K562 (cell line): ENCODE measurements around the gene EFNA5. TPM values are rescaled to one million over a fixed set of nuclear protein-coding genes. Genes with fewer than 3 reads are reported as not detected.

Source experiments
- ATAC-seq: fragments of 200-7000 bp; cut with Tn5 transposase; 3 replicates; pipeline ENCODE4 v1.9.1; 2020; ENCODE audit warnings: moderate library complexity
- BruUV-seq: library from RNA; stranded (reverse); fragments of 400-500 nt; replicated peaks from 2 replicates; lab custom pipeline; 2021; lab: Mats Ljungman, UMichigan
- CTCF ChIA-PET: fragments of 300-600 bp; formaldehyde crosslinking; extraction: SDS; loops from one replicate; lab custom pipeline; 2021; ENCODE audit warnings: low intra/inter-chr PET ratio; lab: Yijun Ruan, JAX
- POLR2A ChIA-PET: fragments of 300-600, 350-650 bp; sonication (Branson Sonifier 250); formaldehyde crosslinking; extraction: SDS; loops from one replicate; lab custom pipeline; 2021; ENCODE audit warnings: antibody characterized with exemption, inconsistent platforms; lab: Yijun Ruan, JAX
- DNase-seq, 4 experiments: peaks; one replicate each; pipeline versions ENCODE4 v3.0.0 to v3.0.0-alpha.2; 2011 to 2018; ENCODE audit warnings: low spot score in 3 of 4, mixed read lengths in 3 of 4; ENCODE audit errors: extremely low read depth in 1 of 4
- FAIRE-seq: peaks from 2 replicates; lab custom pipeline; 2011; peaks lifted over from hg19 to GRCh38; lab: Jason Lieb, UNC
- H2AFZ ChIP-seq: 2 replicates; pipeline ENCODE4 v1.6.0; 2011; ENCODE audit warnings: low read depth, low read length, control low read depth, inconsistent platforms
- H3K27ac ChIP-seq: fragments of 200-600 bp; 3 replicates; pipeline ENCODE4 v1.8.0; 2011; ENCODE audit warnings: low read depth, mild to moderate bottlenecking, control low read depth, inconsistent platforms, low read length, moderate library complexity, mixed read lengths; ENCODE audit errors: extremely low read depth
- H3K27me3 ChIP-seq, 2 experiments: fragments of 300-600 bp in 1 of 2; 2 replicates in 1 of 2; 3 replicates in 1 of 2; pipeline versions ENCODE4 v1.6.0 to v1.8.0; 2011; ENCODE audit warnings: inconsistent platforms in 2 of 2, low read length in 2 of 2, mild to moderate bottlenecking in 1 of 2, mixed read lengths in 1 of 2, moderate library complexity in 1 of 2; ENCODE audit not compliant: control insufficient read depth in 2 of 2, insufficient read depth in 2 of 2
- H3K36me3 ChIP-seq: fragments of 300-600 bp; 3 replicates; pipeline ENCODE4 v1.8.0; 2011; ENCODE audit warnings: mild to moderate bottlenecking, low read length, inconsistent platforms; ENCODE audit not compliant: control insufficient read depth, insufficient read depth
- H3K4me1 ChIP-seq, 2 experiments: fragments of 200-600 bp in 1 of 2; replicated peaks in 1 of 2; 2 replicates in 1 of 2; 3 replicates in 1 of 2; pipeline versions ENCODE4 v1.5.1 to v1.8.0; 2011; ENCODE audit warnings: inconsistent platforms in 2 of 2, low read length in 2 of 2, mild to moderate bottlenecking in 1 of 2, mixed read lengths in 1 of 2, moderate library complexity in 1 of 2; ENCODE audit not compliant: control insufficient read depth in 2 of 2, insufficient read depth in 2 of 2
- H3K4me2 ChIP-seq: 2 replicates; pipeline ENCODE4 v1.6.1; 2011; ENCODE audit warnings: low read length, control low read depth, inconsistent platforms, mixed read lengths; ENCODE audit not compliant: insufficient read depth
- H3K4me3 ChIP-seq: fragments of 200-600 bp; sonication (generic), shearing (Covaris generic); 2 replicates; pipeline ENCODE4 v1.5.1; 2016; ENCODE audit warnings: control low read depth, inconsistent platforms
- H3K79me2 ChIP-seq: fragments of 200-600 bp; 3 replicates; pipeline ENCODE4 v1.8.0; 2011; ENCODE audit warnings: low read length, inconsistent platforms; ENCODE audit not compliant: control insufficient read depth, insufficient read depth
- H3K9ac ChIP-seq, 2 experiments: 2 replicates each; pipeline versions ENCODE4 v1.6.0 to v1.6.1; 2011; ENCODE audit warnings: low read depth in 2 of 2, low read length in 2 of 2, control low read depth in 1 of 2, inconsistent platforms in 1 of 2, mild to moderate bottlenecking in 1 of 2, mixed read lengths in 1 of 2; ENCODE audit not compliant: insufficient read depth in 1 of 2
- H3K9me1 ChIP-seq: one replicate; pipeline ENCODE4 v1.6.0; 2011; ENCODE audit warnings: inconsistent platforms, mild to moderate bottlenecking, low read length, moderate library complexity; ENCODE audit not compliant: control insufficient read depth, insufficient read depth
- H3K9me3 ChIP-seq: replicated peaks from 2 replicates; pipeline ENCODE4 v1.5.1; 2011; ENCODE audit warnings: low read depth, low read length, inconsistent platforms; ENCODE audit not compliant: control insufficient read depth, insufficient read depth
- H4K20me1 ChIP-seq: replicated peaks from 2 replicates; pipeline ENCODE4 v1.6.1; 2011; ENCODE audit warnings: low read length, inconsistent platforms, mixed read lengths; ENCODE audit not compliant: control insufficient read depth, insufficient read depth
- BRD4 ChIP-seq: fragments of 200-600 bp; sonication (generic); IDR thresholded peaks from 2 replicates; pipeline ENCODE4 v1.6.1; 2017; ENCODE audit warnings: inconsistent platforms
- ELF2 ChIP-seq: fragments of 250-450 bp; sonication (Bioruptor Pico); IDR thresholded peaks from 2 replicates; pipeline ENCODE4 v1.5.0; 2021; ENCODE audit warnings: mild to moderate bottlenecking
- FOXJ2 ChIP-seq: fragments of 200-800 bp; sonication (Bioruptor generic); IDR thresholded peaks from 2 replicates; pipeline ENCODE4 v1.6.1; 2016; ENCODE audit warnings: missing genetic modification characterization, missing compliant biosample characterization
- KHSRP ChIP-seq: fragments of 450-650 bp; IDR thresholded peaks from 2 replicates; pipeline ENCODE4 v1.6.1; 2017
- KLF6 ChIP-seq: fragments of 250-450 bp; sonication (Bioruptor Pico); IDR thresholded peaks from 2 replicates; pipeline ENCODE4 v1.4.0; 2020; ENCODE audit warnings: mild to moderate bottlenecking, moderate library complexity, borderline replicate concordance
- NCOA4 ChIP-seq: fragments of 450-650 bp; IDR thresholded peaks from 2 replicates; pipeline ENCODE4 v1.6.1; 2018; ENCODE audit warnings: mild to moderate bottlenecking; ENCODE audit not compliant: partially characterized antibody
- PKNOX1 ChIP-seq: fragments of 450-650 bp; IDR thresholded peaks from 2 replicates; pipeline ENCODE4 v1.6.1; 2016
- POLR2B ChIP-seq: fragments of 450-650 bp; IDR thresholded peaks from 2 replicates; pipeline ENCODE4 v1.6.1; 2018; ENCODE audit warnings: low read depth; ENCODE audit not compliant: partially characterized antibody
- ZBTB26 ChIP-seq: fragments of 450-650 bp; formaldehyde crosslinking; IDR thresholded peaks from 2 replicates; pipeline ENCODE4 v1.4.0; 2022; ENCODE audit warnings: missing genetic modification characterization
- ZBTB5 ChIP-seq: fragments of 450-650 bp; IDR thresholded peaks from 2 replicates; pipeline ENCODE4 v1.6.1; 2017; ENCODE audit warnings: antibody characterized with exemption
- ZNF740 ChIP-seq, 3 experiments: fragments of 200-800 bp in 1 of 3; sonication (Bioruptor generic) in 1 of 3; sonication (generic) in 1 of 3; formaldehyde crosslinking in 1 of 3; IDR thresholded peaks; 2 replicates each; pipeline versions ENCODE4 v1.6.1 to v1.8.0; 2016 to 2022; ENCODE audit warnings: mild to moderate bottlenecking in 2 of 3, missing compliant biosample characterization in 2 of 3, missing genetic modification characterization in 2 of 3, missing genetic modification reagents in 1 of 3
- WGBS: fragments of 100-300 bp; shearing (Covaris generic); methylation state at CpG from one replicate; pipeline ENCODE4 v1.1.6; 2016; ENCODE audit warnings: low coverage, mixed read lengths; ENCODE audit not compliant: insufficient coverage; ENCODE audit errors: missing lambda C conversion rate; 5-methylcytosine and 5-hydroxymethylcytosine counted together
- in situ Hi-C: fragments of 300-500 bp; cut with MboI; formaldehyde crosslinking; loops from 4 replicates; pipeline ENCODE4 v1.15.0; 2018; ENCODE audit warnings: inconsistent platforms, mixed read lengths
- intact Hi-C: fragments of 100-400 bp; cut with micrococcal nuclease; formaldehyde crosslinking; loops from 2 replicates; pipeline ENCODE4 v1.14.2; 2022
- polyA plus RNA-seq, 8 experiments: library from polyadenylated mRNA; depleted of rRNA in 4 of 8; stranded (reverse) in 5 of 8; unstranded in 3 of 8; fragments of >200 nt; fragmentation: Nextera tagmentation in 2 of 8; fragmentation: Illumina TruSeq in 1 of 8; extraction: Ambion mirVana in 2 of 8; extraction: Trizol in 1 of 8; gene quantifications; 2 replicates each; pipeline versions ENCODE4 v1.2.1 to v1.2.3, GENCODE V29; 2011 to 2014; ENCODE audit warnings: inconsistent platforms in 1 of 8, missing spikeins in 1 of 8
- total RNA-seq, 7 experiments: library from RNA; depleted of rRNA in 6 of 7; stranded (reverse); fragments of >200 nt in 6 of 7; fragmentation: Illumina TruSeq in 2 of 7; extraction: Trizol in 2 of 7; gene quantifications; 2 replicates each; pipeline versions ENCODE4 v1.2.1 to v1.2.3, GENCODE V29; 2011 to 2021; ENCODE audit warnings: low replicate concordance in 1 of 7

Gene EFNA5
- total and polyA plus RNA-seq, 9 of the 15 experiments (the other 6 are each of a cell fraction or from before 2014, with no cell fraction given), result 0.20 TPM; not detected in 8

GRCh38 chr5:107428303-107428813, 242.4 kb downstream of the EFNA5 start:
- ChIA-PET POLR2A (no interaction called here), CTCF (no interaction called here)
- Histone ChIP-seq H4K20me1 (no peaks in the 10 kb centered on the region), H3K9ac (no peak overlapping the region), H3K4me1 (no peaks in the 10 kb centered on the region), H3K4me2 (no peak overlapping the region), H3K79me2 (no peaks in the 10 kb centered on the region), H2AFZ (no peak overlapping the region), H3K9me1 (no peaks in the 10 kb centered on the region), H3K27ac (no peak overlapping the region), H3K9me3 (no peaks in the 10 kb centered on the region), H3K36me3 (no peaks in the 10 kb centered on the region), H3K27me3 (no peaks in the 10 kb centered on the region), H3K4me3 (no peak overlapping the region)
- FAIRE-seq, result no peak
- intact Hi-C loops, result no loop called here
- 7% methylated on average over 4 of the region's 4 CpGs for WGBS
- no TSS peak for BruUV-seq
- in situ Hi-C loops, result no loop called here
- no peak for ATAC-seq
- TF ChIP-seq FOXJ2 (tag) (no peak), KLF6 (CRISPR knock-in tag) (no peak)
- no peak for DNase-seq

- no peak overlapping the region for H3K4me2 ChIP-seq
- DNase-seq (no peak), ATAC-seq (no peak), FAIRE-seq (no peak)
- H3K9me1 ChIP-seq, result no peaks in the 10 kb centered on the region
- no peaks in the 10 kb centered on the region for H3K36me3 ChIP-seq
- no peaks in the 10 kb centered on the region for H3K27me3 ChIP-seq
- no peaks in the 10 kb centered on the region for H3K79me2 ChIP-seq
- intact Hi-C loops (no loop called here), in situ Hi-C loops (no loop called here)
- H3K4me3 ChIP-seq, result no peak overlapping the region
- H3K9me3 ChIP-seq, result no peaks in the 10 kb centered on the region
- POLR2A ChIA-PET, result no interaction called here
- H3K4me1 ChIP-seq, result no peaks in the 10 kb centered on the region
- H4K20me1 ChIP-seq, result no peaks in the 10 kb centered on the region
- no peak overlapping the region for H3K27ac ChIP-seq
- CTCF ChIA-PET, result no interaction called here
- H2AFZ ChIP-seq, result no peak overlapping the region
- BruUV-seq, result no TSS peak
- 11% methylated on average over 6 of the region's 6 CpGs for WGBS
- H3K9ac ChIP-seq, result no peak overlapping the region
- TF ChIP-seq KHSRP (no peak), POLR2B (no peak), ZBTB5 (no peak), ZBTB26 (CRISPR knock-in tag) (no peak), NCOA4 (no peak), ELF2 (CRISPR knock-in tag) (no peak), ZNF740 (CRISPR knock-in tag; IDR thresholded peaks at IDR 0.05) (no peak), ZNF740 (tag; IDR thresholded peaks at IDR 0.05) (no peak), PKNOX1 (no peak), BRD4 (no peak)
Measured at GRCh38 chr5:107426872-107427271, 243.9 kb downstream of the EFNA5 start.
